ENCODE data around the gene WDR64.
"Not testable (repeated sequence)": the region's sequence is repeated elsewhere in the genome, so short reads cannot be mapped to it uniquely, and the experiment has no call there.

The WDR64 gene

DNA sequence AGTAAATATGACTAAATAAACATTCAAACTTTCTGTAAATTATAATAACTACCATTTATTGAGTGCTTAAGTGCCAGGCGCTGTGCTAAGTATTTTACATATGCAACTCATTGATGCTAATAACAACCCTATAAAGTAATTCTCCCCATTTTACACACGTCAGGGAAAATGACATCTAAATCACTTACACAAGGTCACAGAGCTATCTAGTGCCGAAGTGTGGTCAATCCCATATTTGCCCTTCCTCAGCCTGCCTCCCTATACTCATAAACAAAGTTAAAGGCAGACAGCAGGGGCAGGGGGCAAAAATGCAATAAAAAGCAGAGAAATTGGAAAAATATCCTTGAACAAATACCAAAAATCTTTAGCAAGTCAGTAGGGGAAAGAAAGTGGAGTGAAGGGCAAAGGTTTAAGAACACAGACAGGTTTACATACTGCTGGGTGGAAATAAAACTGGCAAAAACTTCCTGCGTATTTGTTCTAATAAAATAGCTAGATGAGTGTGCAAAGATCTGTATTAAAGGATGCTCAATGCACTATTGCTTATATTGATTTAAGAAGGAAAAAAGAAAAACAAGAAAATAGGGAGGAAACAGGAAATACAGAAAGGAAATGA lies 72.8 kb downstream of the WDR64 start:
- H3K4me2 ChIP-seq (ENCODE audit: low read length) = no peak overlapping the region
- H3K9me3 ChIP-seq (ENCODE audit: control insufficient read depth, low read length) = no peaks in the 10 kb centered on the region
- H3K4me3 ChIP-seq (ENCODE audit: low read depth, low read length) = no peak overlapping the region
- H3K27ac ChIP-seq = no peak overlapping the region
- no peaks in the 10 kb centered on the region for H3K36me3 ChIP-seq (ENCODE audit: control insufficient read depth, insufficient read depth, low read length)
- no peak for TF ChIP-seq CTCF (IDR thresholded peaks at IDR 0.05)
- no peak overlapping the region for H2AFZ ChIP-seq
- H3K79me2 ChIP-seq = no peaks in the 10 kb centered on the region
- no peaks in the 10 kb centered on the region for H3K27me3 ChIP-seq (ENCODE audit: control insufficient read depth, insufficient read depth, low read length)
- H3K4me1 ChIP-seq = no peaks in the 10 kb centered on the region
- no peak overlapping the region for H3K9ac ChIP-seq

GRCh38 chr1:241730031-241730430 lies 78.0 kb downstream of the WDR64 start:
- H3K27me3 ChIP-seq (ENCODE audit: control insufficient read depth, insufficient read depth, low read length) = no peaks in the 10 kb centered on the region

GRCh38 chr1:241733899-241734298 lies 81.8 kb downstream of the WDR64 start:
- no peaks in the 10 kb centered on the region for H3K79me2 ChIP-seq
- no peak for TF ChIP-seq CTCF (IDR thresholded peaks at IDR 0.05)

More at GRCh38 chr1:241730031-241730430, 78.0 kb downstream of the WDR64 start:
- Histone ChIP-seq H3K4me2 (ENCODE audit: low read length) (no peak overlapping the region), H3K4me3 (ENCODE audit: low read depth, low read length) (no peak overlapping the region), H3K4me1 (no peaks in the 10 kb centered on the region), H3K79me2 (no peaks in the 10 kb centered on the region), H3K27ac (no peak overlapping the region), H3K9ac (no peak overlapping the region), H3K9me3 (ENCODE audit: control insufficient read depth, low read length) (no peaks in the 10 kb centered on the region), H2AFZ (no peak overlapping the region), H3K36me3 (ENCODE audit: control insufficient read depth, insufficient read depth, low read length) (no peaks in the 10 kb centered on the region)
- TF ChIP-seq CTCF (IDR thresholded peaks at IDR 0.05) = no peak

GRCh38 chr1:241734533-241734932 lies 82.5 kb downstream of the WDR64 start:
- TF ChIP-seq CTCF (IDR thresholded peaks at IDR 0.05) = no peak
- no peak overlapping the region for H2AFZ ChIP-seq
- H3K9me3 ChIP-seq (ENCODE audit: control insufficient read depth, low read length) = no peaks in the 10 kb centered on the region
- no peaks in the 10 kb centered on the region for H3K36me3 ChIP-seq (ENCODE audit: control insufficient read depth, insufficient read depth, low read length)
- H3K27ac ChIP-seq = no peak overlapping the region
- H3K79me2 ChIP-seq = no peaks in the 10 kb centered on the region
- H3K9ac ChIP-seq = no peak overlapping the region
- no peak overlapping the region for H3K4me3 ChIP-seq (ENCODE audit: low read depth, low read length)
- no peak overlapping the region for H3K4me2 ChIP-seq (ENCODE audit: low read length)
- no peaks in the 10 kb centered on the region for H3K4me1 ChIP-seq
- no peaks in the 10 kb centered on the region for H3K27me3 ChIP-seq (ENCODE audit: control insufficient read depth, insufficient read depth, low read length)

More at GRCh38 chr1:241733899-241734298, 81.8 kb downstream of the WDR64 start:
- H3K27me3 ChIP-seq (ENCODE audit: control insufficient read depth, insufficient read depth, low read length) = no peaks in the 10 kb centered on the region
- no peak overlapping the region for H3K4me3 ChIP-seq (ENCODE audit: low read depth, low read length)
- no peak overlapping the region for H2AFZ ChIP-seq
- no peak overlapping the region for H3K27ac ChIP-seq
- no peak overlapping the region for H3K4me2 ChIP-seq (ENCODE audit: low read length)
- H3K9me3 ChIP-seq (ENCODE audit: control insufficient read depth, low read length) = no peaks in the 10 kb centered on the region
- no peaks in the 10 kb centered on the region for H3K36me3 ChIP-seq (ENCODE audit: control insufficient read depth, insufficient read depth, low read length)
- H3K4me1 ChIP-seq = no peaks in the 10 kb centered on the region
- no peak overlapping the region for H3K9ac ChIP-seq

- H3K4me1 ChIP-seq; H3K36me3 ChIP-seq (ENCODE audit: control insufficient read depth, insufficient read depth, low read length); H3K4me2 ChIP-seq (ENCODE audit: low read length): not testable (repeated sequence)
Observed at GRCh38 chr1:241735493-241735926, 83.4 kb downstream of the WDR64 start.

More at GRCh38 chr1:241735493-241735926, 83.4 kb downstream of the WDR64 start:
- H3K9ac ChIP-seq; H3K27ac ChIP-seq; H3K27me3 ChIP-seq (ENCODE audit: control insufficient read depth, insufficient read depth, low read length); H2AFZ ChIP-seq; H3K79me2 ChIP-seq; H3K9me3 ChIP-seq (ENCODE audit: control insufficient read depth, low read length); H3K4me3 ChIP-seq (ENCODE audit: low read depth, low read length): not testable (repeated sequence)
